AG04449 (cell line): ENCODE data around the gene KMT2E.

Source experiments
- CTCF ChIA-PET: fragments of 350-600 bp; formaldehyde crosslinking; extraction: SDS; loops from one replicate; lab custom pipeline; 2021; ENCODE audit warnings: antibody characterized with exemption; lab: Yijun Ruan, JAX
- POLR2A ChIA-PET: fragments of 400-600, 350-600 bp; formaldehyde crosslinking; extraction: SDS; loops from one replicate; lab custom pipeline; 2020; ENCODE audit warnings: antibody characterized with exemption, inconsistent platforms; lab: Yijun Ruan, JAX
- DNase-seq: peaks from one replicate; pipeline ENCODE4 v3.0.0-alpha.2; 2010; ENCODE audit warnings: low read depth, low spot score
- H3K4me3 ChIP-seq: 2 replicates; pipeline ENCODE4 v1.5.1; 2011; ENCODE audit warnings: low read depth, mild to moderate bottlenecking, control low read depth, low read length
- TF ChIP-seq, protein P1 (sequence below): IDR thresholded peaks from one replicate; pipeline ENCODE4 v1.5.1; 2011; ENCODE audit warnings: mild to moderate bottlenecking, moderate library complexity, low read length, control low read depth, inconsistent platforms; ENCODE audit not compliant: insufficient read depth; ENCODE audit errors: missing control alignments

KMT2E gene

GRCh38 chr7:105127179-105127578 is 113.2 kb downstream of the KMT2E start:
- ChIA-PET POLR2A (no interaction called here), CTCF (interaction anchor here (1.2 kb wide), 1 partner anchor 206 kb away, joined by 4 read pairs; no protein-coding TSS in a partner anchor)
- TF ChIP-seq, protein P1, sequence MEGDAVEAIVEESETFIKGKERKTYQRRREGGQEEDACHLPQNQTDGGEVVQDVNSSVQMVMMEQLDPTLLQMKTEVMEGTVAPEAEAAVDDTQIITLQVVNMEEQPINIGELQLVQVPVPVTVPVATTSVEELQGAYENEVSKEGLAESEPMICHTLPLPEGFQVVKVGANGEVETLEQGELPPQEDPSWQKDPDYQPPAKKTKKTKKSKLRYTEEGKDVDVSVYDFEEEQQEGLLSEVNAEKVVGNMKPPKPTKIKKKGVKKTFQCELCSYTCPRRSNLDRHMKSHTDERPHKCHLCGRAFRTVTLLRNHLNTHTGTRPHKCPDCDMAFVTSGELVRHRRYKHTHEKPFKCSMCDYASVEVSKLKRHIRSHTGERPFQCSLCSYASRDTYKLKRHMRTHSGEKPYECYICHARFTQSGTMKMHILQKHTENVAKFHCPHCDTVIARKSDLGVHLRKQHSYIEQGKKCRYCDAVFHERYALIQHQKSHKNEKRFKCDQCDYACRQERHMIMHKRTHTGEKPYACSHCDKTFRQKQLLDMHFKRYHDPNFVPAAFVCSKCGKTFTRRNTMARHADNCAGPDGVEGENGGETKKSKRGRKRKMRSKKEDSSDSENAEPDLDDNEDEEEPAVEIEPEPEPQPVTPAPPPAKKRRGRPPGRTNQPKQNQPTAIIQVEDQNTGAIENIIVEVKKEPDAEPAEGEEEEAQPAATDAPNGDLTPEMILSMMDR = no peak
- H3K4me3 ChIP-seq = no peak overlapping the region
- no peak for DNase-seq

- TF ChIP-seq, protein P1 = no peak
- H3K4me3 ChIP-seq = no peak overlapping the region
- ChIA-PET POLR2A (no interaction called here), CTCF (interaction anchor here (1.4 kb wide), 1 partner anchor 11 kb away, joined by 4 read pairs; no protein-coding TSS in a partner anchor)
- DNase-seq = no peak
These were observed 116.0 kb downstream of the KMT2E start for GRCh38 chr7:105130048-105130447.

- no peak overlapping the region for H3K4me3 ChIP-seq
- CTCF ChIA-PET = interaction anchor here (1.4 kb wide), 1 partner anchor 10 kb away, joined by 4 read pairs; no protein-coding TSS in a partner anchor
- TF ChIP-seq, protein P1 = no peak
- POLR2A ChIA-PET = no interaction called here
- no peak for DNase-seq
These were observed 116.6 kb downstream of the KMT2E start for GRCh38 chr7:105130580-105130979.

- DNase-seq = no peak
- CTCF ChIA-PET = interaction anchor here (0.9 kb wide), 2 partner anchors 9 to 10 kb away, joined by 3 to 4 read pairs; no protein-coding TSS in a partner anchor
- POLR2A ChIA-PET = no interaction called here
These were observed 117.1 kb downstream of the KMT2E start for GRCh38 chr7:105131033-105131656.

DNA sequence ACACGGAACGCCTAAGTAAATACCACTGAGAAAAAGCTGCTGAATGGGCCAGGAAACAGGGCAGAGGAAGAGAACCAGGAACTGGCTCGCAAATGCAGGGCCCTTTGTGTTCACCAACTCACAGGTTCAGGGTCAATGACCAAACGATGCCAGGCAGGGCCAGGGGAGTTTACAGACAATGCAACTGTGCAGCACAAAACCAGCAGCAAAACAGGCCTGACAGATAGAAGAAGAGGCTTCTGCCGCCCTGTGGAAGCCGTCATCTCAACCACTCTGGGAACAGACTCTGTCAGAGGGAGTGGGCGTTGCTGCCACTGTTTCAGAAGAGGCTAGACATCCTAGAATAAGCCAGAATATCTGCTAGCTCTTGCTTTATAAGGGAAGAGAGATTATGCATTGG is 117.9 kb downstream of the KMT2E start:
- DNase-seq = no peak
- H3K4me3 ChIP-seq = no peak overlapping the region
- TF ChIP-seq, protein P1 = no peak
- ChIA-PET POLR2A (no interaction called here), CTCF (interaction anchor here (0.9 kb wide), 2 partner anchors 9 to 10 kb away, joined by 3 to 4 read pairs; no protein-coding TSS in a partner anchor)

More at GRCh38 chr7:105131033-105131656, 117.1 kb downstream of the KMT2E start:
- H3K4me3 ChIP-seq = no peak overlapping the region
- TF ChIP-seq, protein P1 = no peak

DNA sequence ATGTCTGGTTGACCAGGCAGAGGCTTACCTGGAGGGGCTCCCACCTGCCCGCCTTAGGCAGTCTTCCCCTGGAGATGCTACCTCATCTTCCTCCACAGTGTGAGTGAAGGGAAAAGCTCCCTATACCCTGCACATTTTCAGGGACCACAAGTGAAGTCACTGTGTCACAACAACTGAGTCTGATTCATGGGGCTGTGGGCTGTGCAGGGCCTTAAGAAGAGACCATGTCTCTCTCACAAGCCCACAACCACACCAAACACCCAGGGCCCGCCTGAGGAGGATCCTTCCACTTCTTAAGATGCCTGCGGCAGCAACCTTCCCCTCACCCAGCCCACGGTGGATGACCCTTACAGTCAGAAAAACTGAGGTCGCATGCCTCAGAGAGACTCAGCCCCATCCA is 118.3 kb downstream of the KMT2E start:
- ChIA-PET POLR2A (no interaction called here), CTCF (interaction anchor here (0.9 kb wide), 1 partner anchor 9 kb away, joined by 4 read pairs; no protein-coding TSS in a partner anchor)
- TF ChIP-seq, protein P1 = no peak
- no peak for DNase-seq
- H3K4me3 ChIP-seq = no peak overlapping the region
